ENCODE results near the gene HS6ST3.

The HS6ST3 gene

GRCh38 chr13:96707146-96707545 is 617.2 kb downstream of the HS6ST3 start:
- Histone ChIP-seq H3K36me3 (ENCODE audit: insufficient read depth, low read length) (no peaks in the 10 kb centered on the region), H3K4me2 (ENCODE audit: low read length) (no peak overlapping the region), H3K4me3 (ENCODE audit: low read length) (no peak overlapping the region), H3K27me3 (ENCODE audit: control insufficient read depth, insufficient read depth, low read length) (no peaks in the 10 kb centered on the region), H3K9ac (ENCODE audit: low read depth, low read length) (no peak overlapping the region), H3K4me1 (ENCODE audit: control insufficient read depth, insufficient read depth, low read length) (no peaks in the 10 kb centered on the region), H3K9me3 (replicated peaks; ENCODE audit: low read length) (no peaks in the 10 kb centered on the region)

- no peak overlapping the region for H3K9ac ChIP-seq (ENCODE audit: low read depth, low read length)
- no peaks in the 10 kb centered on the region for H3K9me3 ChIP-seq (replicated peaks; ENCODE audit: low read length)
- no peaks in the 10 kb centered on the region for H3K36me3 ChIP-seq (ENCODE audit: insufficient read depth, low read length)
- no peak overlapping the region for H3K4me3 ChIP-seq (ENCODE audit: low read length)
- H3K27me3 ChIP-seq (ENCODE audit: control insufficient read depth, insufficient read depth, low read length), result no peaks in the 10 kb centered on the region
- no peak overlapping the region for H3K4me2 ChIP-seq (ENCODE audit: low read length)
- H3K4me1 ChIP-seq (ENCODE audit: control insufficient read depth, insufficient read depth, low read length), result no peaks in the 10 kb centered on the region
Measured at GRCh38 chr13:96710166-96710862, 620.4 kb downstream of the HS6ST3 start.

GRCh38 chr13:96720446-96720845 is 630.5 kb downstream of the HS6ST3 start:
- Histone ChIP-seq H3K4me2 (ENCODE audit: low read length) (no peak overlapping the region), H3K4me1 (ENCODE audit: control insufficient read depth, insufficient read depth, low read length) (peaks cover 12% of the 10 kb centered on the region), H3K27me3 (ENCODE audit: control insufficient read depth, insufficient read depth, low read length) (no peaks in the 10 kb centered on the region), H3K4me3 (ENCODE audit: low read length) (no peak overlapping the region), H3K9me3 (replicated peaks; ENCODE audit: low read length) (no peaks in the 10 kb centered on the region), H3K36me3 (ENCODE audit: insufficient read depth, low read length) (no peaks in the 10 kb centered on the region), H3K9ac (ENCODE audit: low read depth, low read length) (no peak overlapping the region)

GRCh38 chr13:96726651-96727050 is 636.7 kb downstream of the HS6ST3 start:
- peaks cover 17% of the 10 kb centered on the region for H3K4me1 ChIP-seq (ENCODE audit: control insufficient read depth, insufficient read depth, low read length)
- no peak overlapping the region for H3K4me2 ChIP-seq (ENCODE audit: low read length)
- H3K36me3 ChIP-seq (ENCODE audit: insufficient read depth, low read length), result no peaks in the 10 kb centered on the region
- H3K9me3 ChIP-seq (replicated peaks; ENCODE audit: low read length), result no peaks in the 10 kb centered on the region
- no peaks in the 10 kb centered on the region for H3K27me3 ChIP-seq (ENCODE audit: control insufficient read depth, insufficient read depth, low read length)
- H3K4me3 ChIP-seq (ENCODE audit: low read length), result no peak overlapping the region
- no peak overlapping the region for H3K9ac ChIP-seq (ENCODE audit: low read depth, low read length)

DNA sequence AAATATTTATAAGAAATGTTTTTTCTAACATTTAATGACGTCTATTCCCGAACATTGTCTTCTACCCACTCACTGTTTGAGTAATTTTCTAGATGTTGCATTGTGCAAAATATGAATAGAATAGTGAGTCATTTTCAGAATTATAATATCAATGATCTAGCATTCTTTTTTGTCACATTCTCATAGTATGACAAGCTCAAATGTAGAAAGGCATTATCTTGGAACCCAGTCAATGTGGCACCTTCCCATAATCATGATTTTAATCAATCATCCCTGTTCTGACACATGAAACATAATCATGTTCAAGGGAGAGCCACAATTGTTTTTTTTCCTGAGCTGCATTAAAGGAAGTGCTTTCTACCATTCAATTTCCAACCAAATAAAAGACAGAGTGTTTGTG is 638.6 kb downstream of the HS6ST3 start:
- Histone ChIP-seq H3K4me1 (ENCODE audit: control insufficient read depth, insufficient read depth, low read length) (peaks cover 17% of the 10 kb centered on the region), H3K27me3 (ENCODE audit: control insufficient read depth, insufficient read depth, low read length) (no peaks in the 10 kb centered on the region), H3K4me2 (ENCODE audit: low read length) (no peak overlapping the region), H3K9ac (ENCODE audit: low read depth, low read length) (no peak overlapping the region), H3K36me3 (ENCODE audit: insufficient read depth, low read length) (no peaks in the 10 kb centered on the region), H3K4me3 (ENCODE audit: low read length) (no peak overlapping the region), H3K9me3 (replicated peaks; ENCODE audit: low read length) (no peaks in the 10 kb centered on the region)

GRCh38 chr13:96730676-96731075 is 640.8 kb downstream of the HS6ST3 start:
- Histone ChIP-seq H3K27me3 (ENCODE audit: control insufficient read depth, insufficient read depth, low read length) (no peaks in the 10 kb centered on the region), H3K4me2 (ENCODE audit: low read length) (no peak overlapping the region), H3K36me3 (ENCODE audit: insufficient read depth, low read length) (no peaks in the 10 kb centered on the region), H3K4me3 (ENCODE audit: low read length) (no peak overlapping the region), H3K9me3 (replicated peaks; ENCODE audit: low read length) (no peaks in the 10 kb centered on the region), H3K9ac (ENCODE audit: low read depth, low read length) (no peak overlapping the region), H3K4me1 (ENCODE audit: control insufficient read depth, insufficient read depth, low read length) (peaks cover 9% of the 10 kb centered on the region)

DNA sequence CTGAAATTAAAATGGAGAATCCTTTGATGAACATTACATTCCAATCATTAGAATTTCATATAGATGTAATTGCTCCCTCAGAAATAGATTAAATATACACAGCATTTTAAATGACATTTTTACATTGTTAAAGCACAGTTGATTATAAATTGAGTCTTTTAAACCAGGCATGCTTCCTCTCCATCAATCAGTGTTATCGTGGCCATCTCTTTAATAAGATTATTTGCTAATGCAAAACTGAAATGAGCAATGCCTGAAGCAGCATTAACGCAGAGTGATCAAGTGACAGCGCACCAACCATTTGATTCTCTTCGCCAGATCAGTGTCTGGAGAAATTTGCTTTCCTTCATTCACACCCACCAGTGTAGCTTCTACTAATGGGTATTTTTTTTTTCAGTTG is 644.6 kb downstream of the HS6ST3 start:
- Histone ChIP-seq H3K9me3 (replicated peaks; ENCODE audit: low read length) (no peaks in the 10 kb centered on the region), H3K9ac (ENCODE audit: low read depth, low read length) (no peak overlapping the region), H3K4me2 (ENCODE audit: low read length) (no peak overlapping the region), H3K27me3 (ENCODE audit: control insufficient read depth, insufficient read depth, low read length) (no peaks in the 10 kb centered on the region), H3K4me1 (ENCODE audit: control insufficient read depth, insufficient read depth, low read length) (peaks cover 5% of the 10 kb centered on the region), H3K36me3 (ENCODE audit: insufficient read depth, low read length) (no peaks in the 10 kb centered on the region), H3K4me3 (ENCODE audit: low read length) (no peak overlapping the region)

GRCh38 chr13:96741779-96742178 is 651.9 kb downstream of the HS6ST3 start:
- Histone ChIP-seq H3K4me3 (ENCODE audit: low read length) (no peak overlapping the region), H3K27me3 (ENCODE audit: control insufficient read depth, insufficient read depth, low read length) (no peaks in the 10 kb centered on the region), H3K4me1 (ENCODE audit: control insufficient read depth, insufficient read depth, low read length) (no peaks in the 10 kb centered on the region), H3K36me3 (ENCODE audit: insufficient read depth, low read length) (no peaks in the 10 kb centered on the region), H3K9ac (ENCODE audit: low read depth, low read length) (no peak overlapping the region), H3K9me3 (replicated peaks; ENCODE audit: low read length) (no peaks in the 10 kb centered on the region), H3K4me2 (ENCODE audit: low read length) (no peak overlapping the region)

GRCh38 chr13:96743296-96744089 is 653.6 kb downstream of the HS6ST3 start:
- Histone ChIP-seq H3K4me3 (ENCODE audit: low read length) (no peak overlapping the region), H3K9me3 (replicated peaks; ENCODE audit: low read length) (no peaks in the 10 kb centered on the region), H3K27me3 (ENCODE audit: control insufficient read depth, insufficient read depth, low read length) (no peaks in the 10 kb centered on the region), H3K36me3 (ENCODE audit: insufficient read depth, low read length) (no peaks in the 10 kb centered on the region), H3K4me1 (ENCODE audit: control insufficient read depth, insufficient read depth, low read length) (no peaks in the 10 kb centered on the region), H3K9ac (ENCODE audit: low read depth, low read length) (no peak overlapping the region), H3K4me2 (ENCODE audit: low read length) (no peak overlapping the region)

GRCh38 chr13:96744367-96745331 is 654.7 kb downstream of the HS6ST3 start:
- no peaks in the 10 kb centered on the region for H3K9me3 ChIP-seq (replicated peaks; ENCODE audit: low read length)
- no peak overlapping the region for H3K4me3 ChIP-seq (ENCODE audit: low read length)
- no peaks in the 10 kb centered on the region for H3K27me3 ChIP-seq (ENCODE audit: control insufficient read depth, insufficient read depth, low read length)
- no peaks in the 10 kb centered on the region for H3K4me1 ChIP-seq (ENCODE audit: control insufficient read depth, insufficient read depth, low read length)
- H3K36me3 ChIP-seq (ENCODE audit: insufficient read depth, low read length), result no peaks in the 10 kb centered on the region
- no peak overlapping the region for H3K4me2 ChIP-seq (ENCODE audit: low read length)
- H3K9ac ChIP-seq (ENCODE audit: low read depth, low read length), result no peak overlapping the region

DNA sequence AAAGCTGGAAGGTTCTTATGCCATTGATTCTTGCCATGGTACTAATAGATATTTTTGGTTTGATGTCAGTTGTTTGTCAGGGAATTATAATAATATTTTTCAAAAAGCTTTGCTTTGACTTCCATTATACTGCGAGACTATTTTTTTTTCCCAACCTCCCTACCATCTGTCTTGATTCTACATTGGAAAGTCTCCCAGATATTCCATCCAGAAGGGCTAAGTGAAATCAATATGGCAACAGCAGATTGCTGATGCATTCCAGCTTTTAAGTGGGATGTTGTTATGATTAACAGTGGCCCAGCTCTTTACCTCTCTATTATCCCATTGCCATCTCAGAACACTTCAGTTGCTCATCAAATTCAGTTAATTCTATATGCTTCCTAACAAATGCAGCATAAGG is 657.0 kb downstream of the HS6ST3 start:
- Histone ChIP-seq H3K4me2 (ENCODE audit: low read length) (no peak overlapping the region), H3K9ac (ENCODE audit: low read depth, low read length) (no peak overlapping the region), H3K36me3 (ENCODE audit: insufficient read depth, low read length) (no peaks in the 10 kb centered on the region), H3K27me3 (ENCODE audit: control insufficient read depth, insufficient read depth, low read length) (no peaks in the 10 kb centered on the region), H3K4me1 (ENCODE audit: control insufficient read depth, insufficient read depth, low read length) (no peaks in the 10 kb centered on the region), H3K4me3 (ENCODE audit: low read length) (no peak overlapping the region), H3K9me3 (replicated peaks; ENCODE audit: low read length) (no peaks in the 10 kb centered on the region)
